ENCODE results near the gene MDP1. TPM values are rescaled to one million over a fixed set of nuclear protein-coding genes. Genes with fewer than 3 reads are reported as not detected.
"Not testable (repeated sequence)": the region's sequence is repeated elsewhere in the genome, so short reads cannot be mapped to it uniquely, and the experiment has no call there.

Gene MDP1
- total RNA-seq, 2 experiments from 2014 or later: 11.4 to 16.9 TPM

GRCh38 chr14:24245350-24245749, 29.5 kb upstream of the MDP1 start:
- not testable (repeated sequence) for ATAC-seq; H3K4me3 Mint-ChIP-seq; H3K27ac Mint-ChIP-seq; H3K9me3 Mint-ChIP-seq (ENCODE audit: low read depth); DNase-seq; H3K27me3 Mint-ChIP-seq
- CTCF ChIA-PET: interaction anchor here (1.2 to 21.6 kb wide), 7 partner anchors 12 to 186 kb away, joined by 3 to 541 read pairs (median 21); partner anchors contain the start of genes ADCY4, CBLN3, CIDEB and DHRS1
- Mint-ChIP-seq H3K36me3 (peaks cover 17% of the 10 kb centered on the region), H3K4me1 (peaks cover 64% of the 10 kb centered on the region)

- Mint-ChIP-seq H3K27ac (peak overlapping the region; percentile 100), H3K27me3 (no peaks in the 10 kb centered on the region), H3K4me3 (peak overlapping the region; percentile 96), H3K36me3 (peaks cover 29% of the 10 kb centered on the region), H3K9me3 (ENCODE audit: low read depth) (no peaks in the 10 kb centered on the region), H3K4me1 (peaks cover 62% of the 10 kb centered on the region)
- no peak for DNase-seq
- CTCF ChIA-PET: interaction anchor here (0.7 to 21.6 kb wide), 26 partner anchors 9 to 198 kb away, joined by 3 to 541 read pairs (median 12); partner anchors contain the start of genes ADCY4, CBLN3, CHMP4A and CIDEB
- no peak for ATAC-seq
These were observed 27.5 kb upstream of the MDP1 start for GRCh38 chr14:24243336-24243836.

- ATAC-seq: peak; percentile 83
- H3K4me3 Mint-ChIP-seq: peak overlapping the region; percentile 96
- H3K27me3 Mint-ChIP-seq: no peaks in the 10 kb centered on the region
- peaks cover 38% of the 10 kb centered on the region for H3K36me3 Mint-ChIP-seq
- peak; percentile 96 for DNase-seq
- CTCF ChIA-PET: interaction anchor here (0.7 to 21.6 kb wide), 27 partner anchors 9 to 199 kb away, joined by 3 to 541 read pairs (median 12); partner anchors contain the start of genes ADCY4, CBLN3, CHMP4A and CIDEB
- no peaks in the 10 kb centered on the region for H3K9me3 Mint-ChIP-seq (ENCODE audit: low read depth)
- H3K27ac Mint-ChIP-seq: peak overlapping the region; percentile 100
- H3K4me1 Mint-ChIP-seq: peaks cover 59% of the 10 kb centered on the region
These were observed 26.1 kb upstream of the MDP1 start for GRCh38 chr14:24241829-24242443.

GRCh38 chr14:24240110-24240918, 24.4 kb upstream of the MDP1 start:
- Mint-ChIP-seq H3K36me3 (peaks cover 50% of the 10 kb centered on the region), H3K27me3 (no peaks in the 10 kb centered on the region), H3K27ac (peak overlapping the region; percentile 38), H3K4me1 (peaks cover 63% of the 10 kb centered on the region), H3K4me3 (peak overlapping the region; percentile 96), H3K9me3 (ENCODE audit: low read depth) (no peaks in the 10 kb centered on the region)
- ATAC-seq (no peak), DNase-seq (no peak)
- CTCF ChIA-PET: interaction anchor here (11.6 to 21.6 kb wide), 3 partner anchors 32 to 91 kb away, joined by 112 to 541 read pairs (median 275); partner anchors contain the start of genes ADCY4, CIDEB, DHRS1 and LTB4R

DNA sequence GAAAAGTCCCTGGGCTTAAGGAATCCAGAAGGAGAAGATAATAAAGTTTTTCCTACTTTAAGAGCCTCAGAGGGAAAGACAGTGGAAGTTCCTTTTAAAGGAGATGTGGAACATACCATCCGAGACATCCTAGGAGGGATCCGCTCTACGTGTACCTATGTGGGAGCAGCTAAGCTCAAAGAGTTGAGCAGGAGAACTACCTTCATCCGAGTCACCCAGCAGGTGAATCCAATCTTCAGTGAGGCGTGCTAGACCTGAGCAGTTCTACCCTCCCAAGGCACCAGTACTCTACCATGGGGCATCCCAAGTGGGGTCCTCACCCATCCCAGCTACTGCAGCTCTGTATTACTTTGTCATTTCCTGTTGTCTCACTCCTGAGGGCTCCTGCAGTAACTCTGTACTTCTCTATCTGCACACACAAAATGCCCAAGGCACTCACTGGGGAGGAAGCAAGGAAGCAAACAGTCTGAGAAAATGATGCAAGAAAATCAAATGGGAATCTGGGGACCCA, 22.7 kb upstream of the MDP1 start:
- Mint-ChIP-seq H3K27me3 (no peaks in the 10 kb centered on the region), H3K4me3 (no peak overlapping the region), H3K36me3 (peaks cover 57% of the 10 kb centered on the region), H3K4me1 (peaks cover 72% of the 10 kb centered on the region), H3K9me3 (ENCODE audit: low read depth) (no peaks in the 10 kb centered on the region), H3K27ac (no peak overlapping the region)
- DNase-seq (no peak), ATAC-seq (no peak)
- CTCF ChIA-PET: interaction anchor here (0.9 to 21.6 kb wide), 6 partner anchors 8 to 193 kb away, joined by 3 to 541 read pairs (median 7); partner anchors contain the start of genes ADCY4, CIDEB, DHRS1 and LTB4R

DNA sequence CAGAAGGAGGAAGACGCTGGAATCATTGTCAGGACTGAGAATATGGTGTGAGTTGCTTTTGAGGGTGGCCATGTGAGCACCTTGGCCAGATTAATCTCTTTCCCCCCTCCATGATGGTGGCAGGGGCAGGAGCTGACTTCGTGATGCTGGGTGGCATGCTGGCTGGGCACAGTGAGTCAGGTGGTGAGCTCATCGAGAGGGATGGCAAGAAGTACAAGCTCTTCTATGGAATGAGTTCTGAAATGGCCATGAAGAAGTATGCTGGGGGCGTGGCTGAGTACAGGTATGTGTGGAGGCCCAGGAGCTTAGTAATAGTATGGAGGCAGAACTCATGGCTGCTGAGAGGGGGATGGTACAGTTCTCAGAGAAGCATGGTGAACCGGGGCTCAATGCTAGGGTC, 22.3 kb upstream of the MDP1 start:
- peaks cover 57% of the 10 kb centered on the region for H3K36me3 Mint-ChIP-seq
- CTCF ChIA-PET: interaction anchor here (0.9 to 21.6 kb wide), 6 partner anchors 8 to 194 kb away, joined by 3 to 541 read pairs (median 7); partner anchors contain the start of genes ADCY4, CIDEB, DHRS1 and LTB4R
- DNase-seq (no peak), ATAC-seq (no peak)
- H3K4me3 Mint-ChIP-seq: no peak overlapping the region
- no peak overlapping the region for H3K27ac Mint-ChIP-seq
- H3K4me1 Mint-ChIP-seq: peaks cover 73% of the 10 kb centered on the region
- H3K9me3 Mint-ChIP-seq (ENCODE audit: low read depth): no peaks in the 10 kb centered on the region
- H3K27me3 Mint-ChIP-seq: no peaks in the 10 kb centered on the region

- no peaks in the 10 kb centered on the region for H3K27me3 Mint-ChIP-seq
- peaks cover 57% of the 10 kb centered on the region for H3K36me3 Mint-ChIP-seq
- ATAC-seq (no peak), DNase-seq (no peak)
- H3K4me1 Mint-ChIP-seq: peaks cover 75% of the 10 kb centered on the region
- H3K4me3 Mint-ChIP-seq: no peak overlapping the region
- no peaks in the 10 kb centered on the region for H3K9me3 Mint-ChIP-seq (ENCODE audit: low read depth)
- no peak overlapping the region for H3K27ac Mint-ChIP-seq
- CTCF ChIA-PET: interaction anchor here (1.5 to 21.6 kb wide), 4 partner anchors 9 to 93 kb away, joined by 7 to 541 read pairs (median 60); partner anchors contain the start of genes ADCY4, CIDEB, DHRS1 and LTB4R
These were observed 21.6 kb upstream of the MDP1 start for GRCh38 chr14:24237463-24237955.

DNA sequence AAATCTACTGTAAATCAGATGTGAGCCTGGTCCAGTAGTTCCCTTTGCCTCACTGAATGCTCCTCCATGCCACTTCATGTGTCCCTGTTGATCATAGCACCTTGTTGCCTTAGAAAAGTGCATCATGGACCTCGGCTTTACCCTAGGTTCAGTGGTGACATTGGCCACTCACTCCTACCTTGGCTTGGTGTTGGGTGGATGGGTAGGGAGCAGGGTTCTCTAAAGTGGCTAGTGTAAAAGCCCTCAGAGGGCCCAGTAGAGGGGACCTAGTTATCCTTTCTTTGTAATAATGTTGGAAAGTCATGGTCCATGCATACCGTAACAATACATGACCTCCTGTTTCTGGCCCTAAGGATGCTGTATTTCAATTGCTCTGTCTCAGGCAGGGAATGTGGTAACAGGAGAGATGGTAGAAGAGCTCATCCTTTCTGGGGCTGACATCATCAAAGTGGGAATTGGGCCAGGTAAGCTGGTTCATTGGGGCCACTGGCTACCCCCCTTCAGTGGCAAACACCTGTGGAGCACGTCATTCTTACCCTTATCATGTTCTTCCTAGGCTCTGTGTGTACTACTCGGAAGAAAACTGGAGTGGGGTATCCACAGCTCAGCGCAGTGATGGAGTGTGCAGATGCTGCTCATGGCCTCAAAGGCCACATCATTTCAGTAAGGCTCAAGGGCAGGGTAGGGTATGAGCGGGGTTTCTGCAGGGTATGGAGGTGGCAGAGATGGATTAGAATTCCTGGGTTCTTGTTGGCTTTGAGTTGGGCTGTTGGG, 21.0 kb upstream of the MDP1 start:
- peaks cover 72% of the 10 kb centered on the region for H3K4me1 Mint-ChIP-seq
- no peak for ATAC-seq
- no peaks in the 10 kb centered on the region for H3K9me3 Mint-ChIP-seq (ENCODE audit: low read depth)
- no peaks in the 10 kb centered on the region for H3K27me3 Mint-ChIP-seq
- CTCF ChIA-PET: interaction anchor here (1.5 to 21.6 kb wide), 3 partner anchors 10 to 67 kb away, joined by 7 to 541 read pairs (median 7); partner anchors contain the start of genes CIDEB, DHRS1, LTB4R and LTB4R2
- no peak overlapping the region for H3K27ac Mint-ChIP-seq
- DNase-seq: no peak
- H3K4me3 Mint-ChIP-seq: no peak overlapping the region
- peaks cover 57% of the 10 kb centered on the region for H3K36me3 Mint-ChIP-seq

- DNase-seq: no peak
- peaks cover 71% of the 10 kb centered on the region for H3K4me1 Mint-ChIP-seq
- H3K36me3 Mint-ChIP-seq: peaks cover 55% of the 10 kb centered on the region
- no peaks in the 10 kb centered on the region for H3K9me3 Mint-ChIP-seq (ENCODE audit: low read depth)
- CTCF ChIA-PET: interaction anchor here (1.5 to 21.6 kb wide), 6 partner anchors 20 to 75 kb away, joined by 3 to 541 read pairs (median 6); partner anchors contain the start of genes CIDEB, DHRS1, IRF9 and LTB4R
- no peak overlapping the region for H3K27ac Mint-ChIP-seq
- ATAC-seq: no peak
- no peak overlapping the region for H3K4me3 Mint-ChIP-seq
- no peaks in the 10 kb centered on the region for H3K27me3 Mint-ChIP-seq
These were observed 20.2 kb upstream of the MDP1 start for GRCh38 chr14:24235804-24236688.

DNA sequence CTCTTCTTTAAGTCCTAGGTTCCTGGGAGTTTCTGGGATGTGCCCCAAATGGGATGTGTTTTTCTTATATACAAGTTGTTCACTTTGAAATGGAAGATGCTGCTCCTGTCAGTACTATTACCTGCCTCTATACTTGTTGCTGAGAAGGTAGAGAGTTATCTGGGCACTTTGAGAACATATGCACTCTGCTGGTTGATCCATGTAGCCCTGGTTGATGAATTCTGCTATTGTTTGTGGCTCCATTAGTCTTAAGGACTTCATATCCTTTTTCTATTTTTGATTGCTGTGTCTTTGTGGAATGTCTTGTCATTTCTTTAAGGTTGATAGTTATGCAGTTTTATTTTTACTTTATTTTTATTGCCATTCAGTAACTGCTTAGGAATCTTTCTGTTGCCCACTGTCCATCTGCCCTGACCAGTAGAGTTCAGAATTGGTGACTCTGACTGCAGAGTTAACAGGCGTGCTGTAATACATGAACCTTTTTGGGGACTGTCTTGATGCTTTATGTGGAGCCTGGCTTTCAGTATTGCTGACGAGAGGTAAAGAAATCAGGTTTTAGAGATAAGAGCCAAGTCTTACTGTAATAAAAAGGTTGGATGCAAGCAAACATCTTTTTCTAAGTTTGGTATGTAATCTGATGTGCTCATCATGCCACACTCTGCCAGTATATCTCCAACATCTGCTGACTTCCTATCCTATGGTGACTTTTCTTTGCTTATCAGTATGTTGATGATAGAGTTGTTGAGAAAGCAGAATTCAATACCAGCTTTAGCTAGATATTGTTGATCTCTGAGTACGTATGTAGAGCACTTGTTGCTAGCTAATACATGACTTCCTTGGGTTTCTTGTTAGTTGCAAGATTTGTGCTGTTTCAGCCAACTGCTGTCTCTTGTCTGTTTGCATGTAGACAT, 18.5 kb upstream of the MDP1 start:
- Mint-ChIP-seq H3K27ac (peak overlapping the region; percentile 45), H3K36me3 (peaks cover 44% of the 10 kb centered on the region), H3K4me3 (peak overlapping the region; percentile 84), H3K4me1 (peaks cover 62% of the 10 kb centered on the region), H3K9me3 (ENCODE audit: low read depth) (no peaks in the 10 kb centered on the region), H3K27me3 (no peaks in the 10 kb centered on the region)
- no peak for ATAC-seq
- DNase-seq: no peak
- CTCF ChIA-PET: interaction anchor here (1.0 to 21.6 kb wide), 10 partner anchors 8 to 202 kb away, joined by 3 to 541 read pairs (median 6); partner anchors contain the start of genes CIDEB, DHRS1, EMC9 and IRF9

DNA sequence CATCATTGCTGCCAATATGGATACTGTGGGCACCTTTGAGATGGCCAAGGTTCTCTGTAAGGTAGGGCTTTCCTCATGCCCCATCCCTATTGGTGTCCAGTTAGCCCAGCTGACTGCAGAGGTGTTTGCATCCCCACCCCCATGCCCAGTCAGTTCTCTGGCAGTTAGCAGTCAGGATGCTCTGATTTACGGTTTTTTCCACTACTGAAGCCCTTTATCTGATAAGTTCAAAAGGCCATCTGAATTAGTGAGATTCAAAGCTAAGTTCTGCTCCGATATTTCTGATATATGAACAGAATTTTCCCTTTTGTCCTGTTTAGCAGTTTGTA, 17.6 kb upstream of the MDP1 start:
- H3K4me1 Mint-ChIP-seq: peaks cover 57% of the 10 kb centered on the region
- CTCF ChIA-PET: interaction anchor here (1.9 to 21.6 kb wide), 3 partner anchors 9 to 100 kb away, joined by 6 to 541 read pairs (median 21); partner anchors contain the start of genes CIDEB, DHRS1, LTB4R and LTB4R2
- H3K4me3 Mint-ChIP-seq: peak overlapping the region; percentile 84
- no peaks in the 10 kb centered on the region for H3K27me3 Mint-ChIP-seq
- peak overlapping the region; percentile 95 for H3K27ac Mint-ChIP-seq
- no peaks in the 10 kb centered on the region for H3K9me3 Mint-ChIP-seq (ENCODE audit: low read depth)
- ATAC-seq (no peak), DNase-seq (no peak)
- peaks cover 36% of the 10 kb centered on the region for H3K36me3 Mint-ChIP-seq

Measured in activated CD8-positive, alpha-beta memory T cell treated with anti-CD3 and anti-CD28 coated beads, Interleukin-2, amount 10 ng/mL, durations not matched to agents 7 days and 5 days (primary cell).